Left lung (tissue), 10 donors: Measurements from ENCODE around the gene TAPBP. TPM values are rescaled to one million over a fixed set of nuclear protein-coding genes. Genes with fewer than 3 reads are reported as not detected.
A peak's percentile ranks its signal among the peaks of the same experiment; 100 is the strongest.
"Not testable (repeated sequence)": the region's sequence is repeated elsewhere in the genome, so short reads cannot be mapped to it uniquely, and the experiment has no call there.

ENCODE experiments used
- ATAC-seq: fragments of 200-7000 bp; cut with Tn5 transposase; one replicate; pipeline ENCODE4 v1.9.1; 2020; ENCODE audit warnings: moderate library complexity
- DNase-seq, 4 donors: peaks; one replicate each; pipeline ENCODE4 v3.0.0-alpha.2; 2013 to 2020
- H3K27ac ChIP-seq, 2 donors: fragments of 200-600 bp; sonication (generic) in 1 of 2; one replicate each; pipeline versions ENCODE4 v1.5.0 to v1.8.0; 2020 to 2021
- H3K27me3 ChIP-seq, 2 donors: fragments of 200-600 bp; sonication (generic) in 1 of 2; one replicate each; pipeline versions ENCODE4 v1.5.0 to v1.8.0; 2020 to 2021
- H3K36me3 ChIP-seq, 2 donors: fragments of 200-600 bp; sonication (generic) in 1 of 2; one replicate each; pipeline versions ENCODE4 v1.5.0 to v1.8.0; 2020 to 2021
- H3K4me1 ChIP-seq, 2 donors: fragments of 200-600 bp; one replicate each; pipeline ENCODE4 v1.8.0; 2021
- H3K4me3 ChIP-seq, 2 donors: fragments of 200-600 bp; sonication (generic) in 1 of 2; one replicate each; pipeline versions ENCODE4 v1.5.0 to v1.8.0; 2020 to 2021; ENCODE audit warnings: mild to moderate bottlenecking in 1 of 2
- H3K9me3 ChIP-seq, 2 donors: fragments of 200-600 bp; sonication (generic) in 1 of 2; one replicate each; pipeline versions ENCODE4 v1.5.0 to v1.8.0; 2020 to 2021
- intact Hi-C, 2 donors: fragments of 100-400 bp; cut with DNase I; formaldehyde crosslinking; loops; one replicate each; pipeline versions ENCODE4 v1.11.2 to v1.14.2; 2022
- polyA plus RNA-seq, 6 donors: library from polyadenylated mRNA; unstranded; fragments of 120-200 nt; gene quantifications; one replicate each; pipeline ENCODE4 v1.2.1, GENCODE V29; 2013; ENCODE audit not compliant: insufficient read length in 6 of 6
- total RNA-seq, 2 donors: library from RNA; stranded (reverse); fragmentation: NEBNext Ultra II Directional; extraction: Animal tissue kit (Norgen Biotek cat#: 25700); gene quantifications; one replicate each; pipeline ENCODE4 v1.2.1, GENCODE V29; 2021
- TF ChIP-seq, protein P1 (sequence below), 2 donors: fragments of 200-600 bp; sonication (generic) in 1 of 2; IDR thresholded peaks; one replicate each; pipeline versions ENCODE4 v1.5.0 to v1.8.0; 2021; ENCODE audit warnings: antibody characterized with exemption in 2 of 2
- donor health status: DM: no; HTN: yes; CAD: no.
- donor health status: DM: no; HTN: no; CAD: no.

Gene TAPBP
- total and polyA plus RNA-seq, 8 donors: 41.5 to 243 (median 51.6) TPM

DNA sequence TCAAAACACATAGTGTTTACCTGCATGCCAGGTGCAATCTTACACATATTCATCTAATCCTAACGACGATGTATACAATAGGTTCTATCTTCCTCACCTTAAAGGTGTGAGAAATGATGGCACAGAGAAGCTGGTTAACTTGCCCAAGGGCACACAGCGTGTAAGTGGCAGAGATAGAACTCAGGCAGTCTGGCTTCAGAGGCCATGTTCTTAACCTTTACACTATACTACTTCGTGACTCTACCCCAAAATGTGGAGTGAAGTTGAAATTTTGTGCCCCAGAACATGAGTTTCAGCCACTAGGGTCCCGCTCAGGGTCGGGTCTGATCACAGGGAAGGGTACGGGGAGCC lies 42.8 kb downstream of the TAPBP start:
- no peak for DNase-seq
- peaks cover 0 to 63% of the 10 kb centered on the region in 2 donors for H3K36me3 ChIP-seq
- H3K27me3 ChIP-seq: no peaks in the 10 kb centered on the region
- peak overlapping the region; percentile 94 to 98 for H3K27ac ChIP-seq
- H3K9me3 ChIP-seq: no peaks in the 10 kb centered on the region
- H3K4me1 ChIP-seq: peaks cover 36 to 52% of the 10 kb centered on the region in 2 donors
- H3K4me3 ChIP-seq: peak overlapping the region; percentile 69 to 87
- peak; percentile 27 for ATAC-seq
- TF ChIP-seq, protein P1, sequence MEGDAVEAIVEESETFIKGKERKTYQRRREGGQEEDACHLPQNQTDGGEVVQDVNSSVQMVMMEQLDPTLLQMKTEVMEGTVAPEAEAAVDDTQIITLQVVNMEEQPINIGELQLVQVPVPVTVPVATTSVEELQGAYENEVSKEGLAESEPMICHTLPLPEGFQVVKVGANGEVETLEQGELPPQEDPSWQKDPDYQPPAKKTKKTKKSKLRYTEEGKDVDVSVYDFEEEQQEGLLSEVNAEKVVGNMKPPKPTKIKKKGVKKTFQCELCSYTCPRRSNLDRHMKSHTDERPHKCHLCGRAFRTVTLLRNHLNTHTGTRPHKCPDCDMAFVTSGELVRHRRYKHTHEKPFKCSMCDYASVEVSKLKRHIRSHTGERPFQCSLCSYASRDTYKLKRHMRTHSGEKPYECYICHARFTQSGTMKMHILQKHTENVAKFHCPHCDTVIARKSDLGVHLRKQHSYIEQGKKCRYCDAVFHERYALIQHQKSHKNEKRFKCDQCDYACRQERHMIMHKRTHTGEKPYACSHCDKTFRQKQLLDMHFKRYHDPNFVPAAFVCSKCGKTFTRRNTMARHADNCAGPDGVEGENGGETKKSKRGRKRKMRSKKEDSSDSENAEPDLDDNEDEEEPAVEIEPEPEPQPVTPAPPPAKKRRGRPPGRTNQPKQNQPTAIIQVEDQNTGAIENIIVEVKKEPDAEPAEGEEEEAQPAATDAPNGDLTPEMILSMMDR (IDR thresholded peaks at IDR 0.05): no peak
- intact Hi-C loops: no loop called here

DNA sequence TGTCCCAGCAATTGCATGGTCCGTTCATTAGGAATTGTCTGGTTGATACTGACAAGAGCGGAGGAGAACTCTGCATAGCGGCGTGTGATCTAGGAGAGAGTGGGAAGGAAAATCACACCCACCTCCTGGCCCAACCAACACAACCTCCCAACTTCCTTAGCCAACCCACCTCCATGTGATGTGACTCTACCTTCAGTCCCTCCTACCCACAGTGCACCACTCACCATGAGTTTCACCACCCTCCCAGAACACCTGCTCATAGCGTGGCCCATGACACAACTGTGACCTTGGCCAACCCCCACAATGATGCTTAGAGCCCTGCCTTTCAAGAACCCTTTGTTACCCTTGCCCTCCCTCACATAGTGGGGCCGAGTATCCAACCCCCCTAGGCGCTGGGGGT lies 49.9 kb downstream of the TAPBP start:
- Histone ChIP-seq H3K9me3 (no peaks in the 10 kb centered on the region), H3K36me3 (peaks cover 0 to 95% of the 10 kb centered on the region in 2 donors), H3K27me3 (no peaks in the 10 kb centered on the region), H3K27ac (no peak overlapping the region), H3K4me1 (no peaks in the 10 kb centered on the region), H3K4me3 (no peak overlapping the region)
- DNase-seq (no peak), ATAC-seq (no peak)
- TF ChIP-seq, protein P1 (IDR thresholded peaks at IDR 0.05): no peak
- intact Hi-C loops: no loop called here

DNA sequence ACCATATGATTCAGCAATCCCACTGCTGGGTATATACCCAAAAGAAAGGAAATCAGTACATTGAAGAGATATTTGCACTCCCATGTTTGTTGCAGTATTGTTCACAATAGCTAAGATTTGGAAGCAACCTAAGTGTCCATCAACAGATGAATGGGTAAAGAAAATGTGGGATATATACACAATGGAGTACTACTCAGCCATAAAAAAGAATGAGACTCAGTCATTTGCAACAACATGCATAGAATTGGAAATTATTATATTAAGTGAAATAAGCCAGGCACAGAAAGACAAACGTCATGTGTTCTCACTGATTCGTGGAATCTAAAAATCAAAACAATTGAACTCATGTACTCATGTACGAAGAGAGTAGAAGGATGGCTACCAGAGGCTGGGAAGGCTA lies 51.4 kb downstream of the TAPBP start:
- ATAC-seq, H3K4me1 ChIP-seq, H3K9me3 ChIP-seq, H3K27ac ChIP-seq, H3K4me3 ChIP-seq, intact Hi-C loops, DNase-seq, H3K27me3 ChIP-seq: not testable (repeated sequence)
- peaks cover 0 to 92% of the 10 kb centered on the region in 2 donors for H3K36me3 ChIP-seq

DNA sequence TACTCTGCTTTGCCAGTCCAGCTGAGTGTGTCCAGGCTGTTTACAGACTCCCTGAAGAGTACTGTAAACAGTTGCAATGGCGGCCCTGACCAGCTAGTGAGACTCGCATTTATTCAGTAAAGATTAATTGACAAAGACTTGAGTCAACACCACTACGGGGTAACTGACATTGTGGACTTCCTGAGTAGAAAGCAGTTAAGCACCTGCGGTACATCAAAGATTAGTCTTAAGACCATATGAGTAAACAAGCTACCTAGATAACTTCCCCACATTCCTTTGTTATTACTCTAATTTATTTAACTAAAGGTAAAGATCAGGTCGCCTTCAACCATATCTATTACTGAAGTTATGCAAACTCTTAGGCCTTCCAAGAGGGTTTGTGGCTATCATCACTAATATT lies 54.8 kb downstream of the TAPBP start:
- H3K27me3 ChIP-seq: no peaks in the 10 kb centered on the region
- TF ChIP-seq, protein P1 (IDR thresholded peaks at IDR 0.05): no peak
- no peak for DNase-seq
- H3K9me3 ChIP-seq: no peaks in the 10 kb centered on the region
- H3K4me1 ChIP-seq: no peaks in the 10 kb centered on the region
- H3K27ac ChIP-seq: no peak overlapping the region
- no peak overlapping the region for H3K4me3 ChIP-seq
- ATAC-seq: no peak
- peaks cover 0 to 63% of the 10 kb centered on the region in 2 donors for H3K36me3 ChIP-seq
- intact Hi-C loops: no loop called here

DNA sequence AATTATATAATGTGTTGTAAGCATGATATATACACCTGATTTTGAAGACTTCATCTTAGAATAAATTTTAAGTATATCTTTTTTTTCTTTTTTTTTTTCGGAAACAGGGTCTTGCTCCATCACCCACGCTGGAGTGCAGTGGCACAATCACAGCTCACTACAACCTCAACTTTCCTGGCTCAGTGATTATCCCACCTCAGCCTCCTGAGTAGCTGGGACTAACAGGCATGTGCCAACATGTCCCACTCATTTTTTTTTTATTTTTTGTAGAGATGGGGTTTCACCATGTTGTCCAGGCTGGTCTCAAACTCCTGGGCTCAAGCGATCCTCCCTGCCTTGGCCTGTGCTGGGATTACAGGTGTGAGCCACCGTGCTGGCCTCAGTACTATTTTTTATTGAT lies 59.3 kb downstream of the TAPBP start:
- ATAC-seq (no peak), DNase-seq (no peak)
- TF ChIP-seq, protein P1 (IDR thresholded peaks at IDR 0.05): no peak
- Histone ChIP-seq H3K36me3 (peaks cover 0 to 26% of the 10 kb centered on the region in 2 donors), H3K4me1 (peaks cover 8 to 18% of the 10 kb centered on the region in 2 donors), H3K27me3 (no peaks in the 10 kb centered on the region), H3K27ac (no peak overlapping the region), H3K9me3 (no peaks in the 10 kb centered on the region), H3K4me3 (no peak overlapping the region)
- intact Hi-C loops: no loop called here

DNA sequence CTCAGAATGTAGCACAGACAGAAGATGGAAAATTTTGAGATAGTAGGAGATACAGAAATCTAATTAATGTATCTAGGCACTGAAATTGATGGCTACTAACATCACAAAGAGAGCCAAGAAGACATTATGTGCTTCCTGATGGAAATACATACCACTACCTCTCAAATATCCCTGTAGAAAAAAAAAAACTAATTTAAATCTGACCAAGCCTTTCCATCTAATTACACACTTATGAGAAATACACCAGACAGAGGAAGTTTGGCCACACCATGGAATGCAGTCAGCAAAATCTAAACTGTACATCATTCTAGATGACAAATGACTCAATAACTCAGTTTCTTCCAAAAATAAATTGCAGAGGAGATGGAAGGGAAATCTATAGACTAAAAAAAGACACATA lies 61.1 kb downstream of the TAPBP start:
- H3K36me3 ChIP-seq: peaks cover 0 to 14% of the 10 kb centered on the region in 2 donors
- TF ChIP-seq, protein P1 (IDR thresholded peaks at IDR 0.05): no peak
- H3K27ac ChIP-seq: no peak overlapping the region
- intact Hi-C loops: no loop called here
- no peak for DNase-seq
- H3K4me3 ChIP-seq: no peak overlapping the region
- ATAC-seq: no peak
- H3K9me3 ChIP-seq: no peaks in the 10 kb centered on the region
- no peaks in the 10 kb centered on the region for H3K27me3 ChIP-seq
- H3K4me1 ChIP-seq: peaks cover 11 to 31% of the 10 kb centered on the region in 2 donors
